NCI-H128 (cell line): Measurements from ENCODE around the gene CNTNAP2.
"Not testable (repeated sequence)": the region's sequence is repeated elsewhere in the genome, so short reads cannot be mapped to it uniquely, and the experiment has no call there.

Experiments used
- DNase-seq: peaks from one replicate; lab custom pipeline; 2025; ENCODE audit not compliant: unreplicated experiment; lab: John Stamatoyannopoulos, UW

Gene CNTNAP2

GRCh38 chr7:147593271-147594057, 1476.9 kb downstream of the CNTNAP2 start:
- DNase-seq, result no peak

GRCh38 chr7:147595042-147595441, 1478.4 kb downstream of the CNTNAP2 start:
- no peak for DNase-seq

- not testable (repeated sequence) for DNase-seq
Measured at GRCh38 chr7:147598687-147599086, 1482.1 kb downstream of the CNTNAP2 start.

GRCh38 chr7:147605323-147605722, 1488.7 kb downstream of the CNTNAP2 start:
- no peak for DNase-seq

- no peak for DNase-seq
Measured at GRCh38 chr7:147607157-147607800, 1490.7 kb downstream of the CNTNAP2 start.

- DNase-seq, result no peak
Measured at GRCh38 chr7:147611431-147611830, 1494.8 kb downstream of the CNTNAP2 start.

GRCh38 chr7:147635288-147635687, 1518.7 kb downstream of the CNTNAP2 start:
- no peak for DNase-seq

- no peak for DNase-seq
Measured at GRCh38 chr7:147636553-147636952, 1520.0 kb downstream of the CNTNAP2 start.

GRCh38 chr7:147638566-147638965, 1522.0 kb downstream of the CNTNAP2 start:
- no peak for DNase-seq

GRCh38 chr7:147639037-147639436, 1522.4 kb downstream of the CNTNAP2 start:
- no peak for DNase-seq

- no peak for DNase-seq
Measured at GRCh38 chr7:147639751-147640150, 1523.2 kb downstream of the CNTNAP2 start.

GRCh38 chr7:147640821-147641220, 1524.2 kb downstream of the CNTNAP2 start:
- DNase-seq, result no peak

- no peak for DNase-seq
Measured at GRCh38 chr7:147646568-147646967, 1530.0 kb downstream of the CNTNAP2 start.

- no peak for DNase-seq
Measured at GRCh38 chr7:147650991-147651390, 1534.4 kb downstream of the CNTNAP2 start.

- no peak for DNase-seq
Measured at GRCh38 chr7:147651601-147652000, 1535.0 kb downstream of the CNTNAP2 start.

- DNase-seq, result no peak
Measured at GRCh38 chr7:147653456-147653855, 1536.9 kb downstream of the CNTNAP2 start.

- DNase-seq, result no peak
Measured at GRCh38 chr7:147658392-147658967, 1541.9 kb downstream of the CNTNAP2 start.

GRCh38 chr7:147659036-147659995, 1542.7 kb downstream of the CNTNAP2 start:
- DNase-seq, result no peak

- no peak for DNase-seq
Measured at GRCh38 chr7:147664541-147664940, 1547.9 kb downstream of the CNTNAP2 start.

GRCh38 chr7:147670759-147671158, 1554.2 kb downstream of the CNTNAP2 start:
- DNase-seq, result no peak

- no peak for DNase-seq
Measured at GRCh38 chr7:147674705-147675104, 1558.1 kb downstream of the CNTNAP2 start.
